ENCODE results near the gene RUNX1. TPM values are rescaled to one million over a fixed set of nuclear protein-coding genes. Genes with fewer than 3 reads are reported as not detected.

The RUNX1 gene
- total RNA-seq, 1 donor from 2014 or later, result 23.9 TPM

- H3K4me1 Mint-ChIP-seq (ENCODE audit: unreplicated experiment), result peaks cover 18% of the 10 kb centered on the region
- no peak for TF ChIP-seq CTCF (IDR thresholded peaks at IDR 0.05)
- H3K36me3 Mint-ChIP-seq (ENCODE audit: unreplicated experiment), result no peaks in the 10 kb centered on the region
Observed at GRCh38 chr21:34890470-34890723, 158.7 kb downstream of the RUNX1 start.

GRCh38 chr21:34889676-34890469 is 159.2 kb downstream of the RUNX1 start:
- Mint-ChIP-seq H3K4me1 (ENCODE audit: unreplicated experiment) (peaks cover 22% of the 10 kb centered on the region), H3K27ac (ENCODE audit: unreplicated experiment) (no peak overlapping the region), H3K36me3 (ENCODE audit: unreplicated experiment) (no peaks in the 10 kb centered on the region), H3K27me3 (ENCODE audit: unreplicated experiment) (peaks cover 6% of the 10 kb centered on the region), H3K9me3 (ENCODE audit: unreplicated experiment) (no peaks in the 10 kb centered on the region), H3K4me3 (ENCODE audit: unreplicated experiment) (peak overlapping the region; percentile 76)
- peak; percentile 93 for DNase-seq (ENCODE audit: extremely low spot score, unreplicated experiment)
- TF ChIP-seq CTCF (IDR thresholded peaks at IDR 0.05), result peak; percentile 96

More at GRCh38 chr21:34890470-34890723, 158.7 kb downstream of the RUNX1 start:
- Mint-ChIP-seq H3K9me3 (ENCODE audit: unreplicated experiment) (no peaks in the 10 kb centered on the region), H3K4me3 (ENCODE audit: unreplicated experiment) (peak overlapping the region; percentile 76), H3K27ac (ENCODE audit: unreplicated experiment) (no peak overlapping the region), H3K27me3 (ENCODE audit: unreplicated experiment) (peaks cover 6% of the 10 kb centered on the region)
- DNase-seq (ENCODE audit: extremely low spot score, unreplicated experiment), result no peak

- peaks cover 27% of the 10 kb centered on the region for H3K4me1 Mint-ChIP-seq (ENCODE audit: unreplicated experiment)
- peak overlapping the region; percentile 92 for H3K27ac Mint-ChIP-seq (ENCODE audit: unreplicated experiment)
- peak overlapping the region; percentile 87 for H3K4me3 Mint-ChIP-seq (ENCODE audit: unreplicated experiment)
- no peaks in the 10 kb centered on the region for H3K36me3 Mint-ChIP-seq (ENCODE audit: unreplicated experiment)
- no peaks in the 10 kb centered on the region for H3K9me3 Mint-ChIP-seq (ENCODE audit: unreplicated experiment)
- no peak for TF ChIP-seq CTCF (IDR thresholded peaks at IDR 0.05)
- H3K27me3 Mint-ChIP-seq (ENCODE audit: unreplicated experiment), result peaks cover 6% of the 10 kb centered on the region
- no peak for DNase-seq (ENCODE audit: extremely low spot score, unreplicated experiment)
Observed at GRCh38 chr21:34889320-34889675, 159.8 kb downstream of the RUNX1 start.

GRCh38 chr21:34888569-34889319 is 160.4 kb downstream of the RUNX1 start:
- no peak for TF ChIP-seq CTCF (IDR thresholded peaks at IDR 0.05)
- peak overlapping the region; percentile 89 for H3K4me3 Mint-ChIP-seq (ENCODE audit: unreplicated experiment)
- H3K4me1 Mint-ChIP-seq (ENCODE audit: unreplicated experiment), result peaks cover 33% of the 10 kb centered on the region
- no peaks in the 10 kb centered on the region for H3K36me3 Mint-ChIP-seq (ENCODE audit: unreplicated experiment)
- peak; percentile 96 for DNase-seq (ENCODE audit: extremely low spot score, unreplicated experiment)
- no peaks in the 10 kb centered on the region for H3K9me3 Mint-ChIP-seq (ENCODE audit: unreplicated experiment)
- H3K27me3 Mint-ChIP-seq (ENCODE audit: unreplicated experiment), result peaks cover 3% of the 10 kb centered on the region
- H3K27ac Mint-ChIP-seq (ENCODE audit: unreplicated experiment), result peak overlapping the region; percentile 98

All from osteocyte (in vitro differentiated cells).